ENCODE measurements around the gene GPER1. TPM values are rescaled to one million over a fixed set of nuclear protein-coding genes. Genes with fewer than 3 reads are reported as not detected.

The GPER1 gene
- total and polyA plus RNA-seq, 2 donors (not counting 3 experiments of a cell fraction or from before 2014, with no cell fraction given): 0.77 to 2.3 TPM

GRCh38 chr7:1070544-1071011 is 17.3 kb upstream of the GPER1 start:
- no peak for TF ChIP-seq POLR2AphosphoS5 (IDR thresholded peaks at IDR 0.05; ENCODE audit: insufficient read depth, low read depth, low read length)
- no peak for TF ChIP-seq FOS (IDR thresholded peaks at IDR 0.05; ENCODE audit: borderline replicate concordance, insufficient read depth, low read length)
- TF ChIP-seq JUN (IDR thresholded peaks at IDR 0.05; ENCODE audit: borderline replicate concordance, insufficient read depth, insufficient read length, low read depth): no peak
- no peak for TF ChIP-seq CTCF (IDR thresholded peaks at IDR 0.05; ENCODE audit: extremely low read depth in 1 of 2, insufficient read depth in 1 of 2, low read depth in 1 of 2, low read length in 2 of 2)
- TF ChIP-seq POLR2A (IDR thresholded peaks at IDR 0.05; ENCODE audit: low read depth, low read length): no peak
- no peak for TF ChIP-seq MYC (IDR thresholded peaks at IDR 0.05; ENCODE audit: low read depth, low read length)
- no peak for TF ChIP-seq EZH2 (IDR thresholded peaks at IDR 0.05; ENCODE audit: borderline replicate concordance, low read depth, low read length, severe bottlenecking)
- TF ChIP-seq GATA2 (IDR thresholded peaks at IDR 0.05; ENCODE audit: insufficient read depth, insufficient read length, low read depth, low read length): no peak
- no peak for TF ChIP-seq MAX (IDR thresholded peaks at IDR 0.05; ENCODE audit: insufficient read depth, insufficient read length)
- Histone ChIP-seq H2AFZ (ENCODE audit: low read depth, low read length) (no peak overlapping the region), H3K4me2 (ENCODE audit: insufficient read depth, low read length) (no peak overlapping the region), H3K27ac (ENCODE audit: insufficient read depth, low read depth, low read length) (no peak overlapping the region), H3K27me3 (ENCODE audit: control insufficient read depth in 2 of 2, insufficient read depth in 2 of 2, low read length in 2 of 2) (no peaks in the 10 kb centered on the region), H3K4me1 (ENCODE audit: control insufficient read depth, extremely low read depth, insufficient read depth, low read length) (no peaks in the 10 kb centered on the region), H3K9me1 (replicated peaks; ENCODE audit: control insufficient read depth, extremely low read depth, insufficient read depth, low read length) (no peaks in the 10 kb centered on the region), H3K9me3 (replicated peaks; ENCODE audit: control insufficient read depth, insufficient read depth, low read length) (no peaks in the 10 kb centered on the region), H3K79me2 (ENCODE audit: control insufficient read depth, insufficient read depth, low read length) (no peaks in the 10 kb centered on the region), H3K36me3 (ENCODE audit: control insufficient read depth in 2 of 2, extremely low read depth in 1 of 2, insufficient read depth in 2 of 2, low read length in 2 of 2) (no peaks in the 10 kb centered on the region), H3K4me3 (replicated peaks in 1 of 3; ENCODE audit: insufficient read depth in 1 of 3, low read depth in 1 of 3, low read length in 3 of 3) (no peak overlapping the region), H4K20me1 (replicated peaks; ENCODE audit: control insufficient read depth, extremely low read depth, insufficient read depth, low read length) (no peaks in the 10 kb centered on the region), H3K9ac (replicated peaks; ENCODE audit: extremely low read depth, insufficient read depth, low read length) (no peak overlapping the region)
- no TSS peak for BruUV-seq (replicated peaks)
- intact Hi-C loops (cut with micrococcal nuclease) (no loop called here), dilution Hi-C loops (cut with MboI; ENCODE audit: extremely low pct_ligation_motif_present, low sequenced_read_pairs) (no loop called here)
- POLR2A ChIA-PET: no interaction called here
- CTCF ChIA-PET: no interaction called here
- no peak for FAIRE-seq
- no peak for DNase-seq (ENCODE audit: low read depth, low spot score)
